Measurements from ENCODE around the gene GRAP2.

DNA sequence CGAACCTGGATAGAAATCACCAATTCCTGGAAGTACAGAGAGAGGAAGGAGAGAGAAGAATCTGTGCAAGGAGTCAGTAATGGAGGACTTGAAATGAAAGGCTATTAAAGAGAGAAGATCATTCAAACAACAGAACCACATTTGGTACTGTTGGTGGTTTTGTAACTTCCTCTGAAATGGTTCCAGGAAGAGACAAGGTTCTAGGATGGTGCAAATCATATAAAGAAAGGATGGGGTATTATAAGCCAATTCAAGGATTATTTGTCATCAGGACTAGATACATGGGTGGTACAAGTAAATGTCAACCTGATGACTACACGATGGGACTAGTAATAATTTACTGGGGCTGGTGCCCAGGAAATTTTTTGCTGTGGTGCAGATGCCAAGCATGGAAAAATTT is 30.4 kb downstream of the GRAP2 start:
- TF ChIP-seq, protein P1, sequence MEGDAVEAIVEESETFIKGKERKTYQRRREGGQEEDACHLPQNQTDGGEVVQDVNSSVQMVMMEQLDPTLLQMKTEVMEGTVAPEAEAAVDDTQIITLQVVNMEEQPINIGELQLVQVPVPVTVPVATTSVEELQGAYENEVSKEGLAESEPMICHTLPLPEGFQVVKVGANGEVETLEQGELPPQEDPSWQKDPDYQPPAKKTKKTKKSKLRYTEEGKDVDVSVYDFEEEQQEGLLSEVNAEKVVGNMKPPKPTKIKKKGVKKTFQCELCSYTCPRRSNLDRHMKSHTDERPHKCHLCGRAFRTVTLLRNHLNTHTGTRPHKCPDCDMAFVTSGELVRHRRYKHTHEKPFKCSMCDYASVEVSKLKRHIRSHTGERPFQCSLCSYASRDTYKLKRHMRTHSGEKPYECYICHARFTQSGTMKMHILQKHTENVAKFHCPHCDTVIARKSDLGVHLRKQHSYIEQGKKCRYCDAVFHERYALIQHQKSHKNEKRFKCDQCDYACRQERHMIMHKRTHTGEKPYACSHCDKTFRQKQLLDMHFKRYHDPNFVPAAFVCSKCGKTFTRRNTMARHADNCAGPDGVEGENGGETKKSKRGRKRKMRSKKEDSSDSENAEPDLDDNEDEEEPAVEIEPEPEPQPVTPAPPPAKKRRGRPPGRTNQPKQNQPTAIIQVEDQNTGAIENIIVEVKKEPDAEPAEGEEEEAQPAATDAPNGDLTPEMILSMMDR (IDR thresholded peaks at IDR 0.05): no peak
- no peak for TF ChIP-seq POLR2A (IDR thresholded peaks at IDR 0.05)
